Mucosa of rectum (tissue), 2 donors: Measurements from ENCODE around the gene SPAG16.
"Not testable (repeated sequence)": the region's sequence is repeated elsewhere in the genome, so short reads cannot be mapped to it uniquely, and the experiment has no call there.

Source experiments
- H3K27ac ChIP-seq, 2 donors: one replicate each; pipeline ENCODE4 v1.7.0; 2013; ENCODE audit warnings: inconsistent platforms in 2 of 2, low read depth in 2 of 2, low read length in 2 of 2
- H3K27me3 ChIP-seq, 2 donors: one replicate each; pipeline ENCODE4 v1.7.0; 2013; ENCODE audit warnings: low read length in 2 of 2; ENCODE audit not compliant: control insufficient read depth in 2 of 2, insufficient read depth in 2 of 2
- H3K36me3 ChIP-seq, 2 donors: one replicate each; pipeline ENCODE4 v1.7.0; 2013; ENCODE audit warnings: low read length in 2 of 2; ENCODE audit not compliant: control insufficient read depth in 2 of 2, insufficient read depth in 2 of 2
- H3K4me1 ChIP-seq, 2 donors: one replicate each; pipeline ENCODE4 v1.7.0; 2013; ENCODE audit warnings: low read length in 2 of 2, mild to moderate bottlenecking in 1 of 2; ENCODE audit not compliant: control insufficient read depth in 2 of 2, insufficient read depth in 2 of 2
- H3K4me3 ChIP-seq, 2 donors: one replicate each; pipeline ENCODE4 v1.7.0; 2013; ENCODE audit warnings: low read length in 2 of 2
- H3K9ac ChIP-seq, 2 donors: one replicate each; pipeline ENCODE4 v1.7.0; 2013; ENCODE audit warnings: low read length in 2 of 2, low read depth in 1 of 2, mild to moderate bottlenecking in 1 of 2
- H3K9me3 ChIP-seq, 2 donors: one replicate each; pipeline ENCODE4 v1.7.0; 2013; ENCODE audit warnings: low read length in 2 of 2; ENCODE audit not compliant: control insufficient read depth in 2 of 2
- donor health status: healthy.
- donor health status: Normal muscosa, but diverticular disease.

The SPAG16 gene

DNA sequence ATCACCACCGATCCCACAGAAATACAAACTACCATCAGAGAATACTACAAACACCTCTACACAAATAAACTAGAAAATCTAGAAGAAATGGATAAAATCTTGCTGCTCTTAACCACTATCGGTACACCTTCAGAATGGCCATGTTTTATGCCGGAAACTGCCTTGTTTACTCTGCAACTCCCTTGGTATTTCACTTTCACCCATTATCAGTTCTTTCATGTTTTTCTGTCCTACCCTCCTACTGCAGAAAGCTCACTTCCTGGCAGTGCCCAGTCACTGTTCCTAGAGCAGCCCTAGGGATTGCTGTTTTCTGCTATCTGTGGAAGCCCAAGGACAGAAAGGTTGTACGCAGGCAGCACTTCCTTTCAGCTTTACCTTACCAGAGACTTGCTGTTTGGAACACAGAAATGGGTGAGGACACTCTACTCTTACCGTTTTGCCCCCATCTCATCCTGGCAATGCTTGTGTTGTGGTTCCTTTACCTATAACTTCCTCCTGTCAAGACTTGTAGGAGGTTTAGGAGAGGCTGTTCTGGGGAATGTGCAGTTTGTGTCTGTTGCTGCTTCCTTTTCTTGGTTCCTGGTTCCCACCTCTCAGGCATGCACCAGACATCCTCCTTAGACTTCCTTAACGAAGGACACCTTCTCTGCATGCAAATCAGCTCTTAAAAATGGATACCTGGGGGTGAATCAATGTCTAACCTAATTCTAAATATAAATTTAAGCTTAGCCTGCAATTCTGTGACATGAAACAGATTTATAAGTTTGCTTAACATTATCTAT lies 394.4 kb downstream of the SPAG16 start:
- H3K4me3 ChIP-seq, result no peak overlapping the region
- H3K9ac ChIP-seq, result no peak overlapping the region
- peaks cover 0 to 2% of the 10 kb centered on the region in 2 donors for H3K9me3 ChIP-seq
- H3K36me3 ChIP-seq, result no peaks in the 10 kb centered on the region
- no peaks in the 10 kb centered on the region for H3K27me3 ChIP-seq
- H3K27ac ChIP-seq, result no peak overlapping the region
- no peaks in the 10 kb centered on the region for H3K4me1 ChIP-seq

DNA sequence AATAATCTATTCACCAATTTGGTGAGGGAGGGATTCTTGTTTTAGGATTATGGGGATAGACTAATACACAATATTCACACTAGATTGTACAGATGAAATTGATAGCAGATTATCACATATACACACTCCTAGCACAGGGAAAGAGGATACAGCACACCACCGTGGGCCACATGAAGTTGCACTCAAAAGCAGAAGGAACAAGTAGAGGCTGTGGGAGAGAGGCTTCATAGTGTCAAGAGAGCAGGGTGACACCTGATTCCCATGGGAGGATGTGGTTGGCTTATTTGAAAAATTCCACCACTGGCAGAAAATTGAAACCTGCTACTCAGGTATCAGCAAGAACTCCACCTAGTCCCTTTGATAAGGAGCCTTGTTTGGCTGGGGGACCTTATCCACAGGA lies 395.6 kb downstream of the SPAG16 start:
- no peaks in the 10 kb centered on the region for H3K4me1 ChIP-seq
- no peaks in the 10 kb centered on the region for H3K36me3 ChIP-seq
- H3K27me3 ChIP-seq, result no peaks in the 10 kb centered on the region
- H3K9ac ChIP-seq, result no peak overlapping the region
- H3K9me3 ChIP-seq, result peaks cover 0 to 2% of the 10 kb centered on the region in 2 donors
- no peak overlapping the region for H3K4me3 ChIP-seq
- H3K27ac ChIP-seq, result no peak overlapping the region

DNA sequence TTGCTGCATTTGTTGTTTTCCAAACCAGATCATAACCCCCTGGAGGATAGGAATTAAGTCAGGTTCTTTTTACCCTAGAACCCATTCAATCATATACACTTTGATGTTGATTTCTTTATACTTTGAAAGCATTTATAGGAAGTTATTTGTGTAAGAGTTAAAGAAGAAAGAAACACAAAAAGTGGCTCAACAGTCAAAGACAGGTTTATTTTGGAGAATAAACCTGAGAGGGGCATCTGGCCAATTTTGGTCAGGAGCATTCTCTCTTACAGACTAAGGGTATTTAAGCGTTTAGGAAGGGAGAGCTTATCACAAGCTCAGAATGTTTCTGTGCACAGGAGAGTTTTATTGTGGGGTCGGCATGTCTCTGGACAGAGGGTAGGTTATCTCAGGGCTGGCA lies 398.0 kb downstream of the SPAG16 start:
- Histone ChIP-seq H3K9ac (no peak overlapping the region), H3K27me3 (no peaks in the 10 kb centered on the region)

GRCh38 chr2:213688133-213688532 lies 403.9 kb downstream of the SPAG16 start:
- Histone ChIP-seq H3K9ac (no peak overlapping the region), H3K9me3 (no peaks in the 10 kb centered on the region), H3K4me1 (no peaks in the 10 kb centered on the region), H3K27me3 (no peaks in the 10 kb centered on the region), H3K4me3 (no peak overlapping the region), H3K36me3 (no peaks in the 10 kb centered on the region), H3K27ac (no peak overlapping the region)

More for the DNA sequence above, 398.0 kb downstream of the SPAG16 start:
- Histone ChIP-seq H3K27ac (no peak overlapping the region), H3K4me1 (no peaks in the 10 kb centered on the region), H3K9me3 (peaks cover 0 to 2% of the 10 kb centered on the region in 2 donors), H3K4me3 (no peak overlapping the region), H3K36me3 (no peaks in the 10 kb centered on the region)

GRCh38 chr2:213688825-213689224 lies 404.6 kb downstream of the SPAG16 start:
- not testable (repeated sequence) for H3K4me1 ChIP-seq, H3K27ac ChIP-seq, H3K36me3 ChIP-seq, H3K9me3 ChIP-seq, H3K9ac ChIP-seq, H3K4me3 ChIP-seq, H3K27me3 ChIP-seq

- H3K27me3 ChIP-seq, result no peaks in the 10 kb centered on the region
- no peak overlapping the region for H3K4me3 ChIP-seq
- H3K27ac ChIP-seq, result no peak overlapping the region
- H3K9ac ChIP-seq, result no peak overlapping the region
- no peaks in the 10 kb centered on the region for H3K4me1 ChIP-seq
- no peaks in the 10 kb centered on the region for H3K9me3 ChIP-seq
- no peaks in the 10 kb centered on the region for H3K36me3 ChIP-seq
Observed at GRCh38 chr2:213689585-213689984, 405.3 kb downstream of the SPAG16 start.

- Histone ChIP-seq H3K27ac (no peak overlapping the region), H3K4me3 (no peak overlapping the region), H3K27me3 (no peaks in the 10 kb centered on the region), H3K4me1 (no peaks in the 10 kb centered on the region), H3K36me3 (no peaks in the 10 kb centered on the region), H3K9ac (no peak overlapping the region), H3K9me3 (no peaks in the 10 kb centered on the region)
Observed at GRCh38 chr2:213691351-213691750, 407.1 kb downstream of the SPAG16 start.

GRCh38 chr2:213696442-213696841 lies 412.2 kb downstream of the SPAG16 start:
- Histone ChIP-seq H3K36me3 (no peaks in the 10 kb centered on the region), H3K9me3 (no peaks in the 10 kb centered on the region), H3K27me3 (no peaks in the 10 kb centered on the region), H3K9ac (no peak overlapping the region), H3K27ac (no peak overlapping the region), H3K4me3 (no peak overlapping the region), H3K4me1 (no peaks in the 10 kb centered on the region)

DNA sequence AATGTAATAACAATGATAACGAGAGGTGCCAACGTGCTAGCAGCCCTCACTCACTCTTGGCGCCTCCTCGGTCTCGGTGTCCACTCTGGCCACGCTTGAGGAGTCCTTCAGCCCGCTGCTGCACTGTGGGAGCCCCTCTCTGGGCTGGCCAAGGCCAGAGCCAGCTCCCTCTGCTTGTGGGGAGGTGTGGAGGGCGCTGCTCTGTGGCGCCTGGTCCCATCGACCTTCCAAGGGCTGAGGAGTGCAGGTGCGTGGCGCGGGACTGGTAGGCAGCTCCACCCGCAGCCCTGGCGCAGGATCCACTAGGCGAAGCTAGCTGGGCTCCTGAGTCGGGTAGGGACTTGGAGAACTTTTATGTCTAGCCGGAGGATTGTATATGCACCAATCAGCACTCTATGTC lies 417.1 kb downstream of the SPAG16 start:
- not testable (repeated sequence) for H3K36me3 ChIP-seq, H3K4me1 ChIP-seq, H3K27me3 ChIP-seq, H3K9me3 ChIP-seq, H3K4me3 ChIP-seq, H3K27ac ChIP-seq, H3K9ac ChIP-seq

DNA sequence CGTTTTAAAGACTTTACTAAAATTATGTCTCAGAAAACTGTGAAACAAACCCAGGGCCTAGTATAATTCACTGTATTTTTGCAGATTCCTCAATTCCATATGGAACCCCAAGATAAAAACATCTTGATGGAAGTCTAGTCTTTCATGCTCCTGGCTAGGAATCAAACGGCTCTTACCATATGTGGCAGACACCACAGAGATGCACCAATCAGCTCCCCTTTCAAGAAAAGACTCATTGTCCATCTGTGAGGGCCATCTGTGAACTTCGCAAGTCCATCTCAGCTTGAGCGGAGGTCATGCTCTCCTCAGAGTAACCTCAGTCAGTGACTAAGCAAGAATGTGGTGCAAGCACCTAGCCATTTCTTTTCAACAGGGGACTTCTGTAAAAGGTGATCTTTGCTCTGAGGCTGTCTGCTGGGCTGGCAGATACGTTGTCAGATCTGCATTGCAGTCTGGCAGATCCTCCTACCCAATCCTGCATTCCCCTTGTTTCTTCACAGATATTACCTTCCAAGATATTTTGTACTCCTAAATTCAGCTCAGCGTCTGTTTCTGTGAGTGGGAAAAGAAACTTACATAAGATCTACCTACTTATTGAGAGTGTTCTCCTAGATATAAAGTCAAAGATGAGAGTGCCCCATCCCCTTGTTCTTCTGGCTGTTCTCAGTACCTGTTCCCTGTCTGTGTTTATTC lies 419.3 kb downstream of the SPAG16 start:
- Histone ChIP-seq H3K27me3 (no peaks in the 10 kb centered on the region), H3K9me3 (no peaks in the 10 kb centered on the region), H3K27ac (no peak overlapping the region), H3K36me3 (no peaks in the 10 kb centered on the region), H3K4me3 (no peak overlapping the region), H3K4me1 (no peaks in the 10 kb centered on the region), H3K9ac (no peak overlapping the region)
